H9 (cell line): ENCODE measurements around the gene TSHZ1. TPM values are rescaled to one million over a fixed set of nuclear protein-coding genes. Genes with fewer than 3 reads are reported as not detected.

Experiments
- DNase-seq: peaks from one replicate; pipeline ENCODE4 v3.0.0-alpha.2; 2017
- H2AFZ ChIP-seq: one replicate; pipeline ENCODE4 v1.6.1; 2013; ENCODE audit warnings: mild to moderate bottlenecking, low read length, control low read depth, moderate library complexity
- H2AK5ac ChIP-seq: 2 replicates; pipeline ENCODE4 v1.6.1; 2013; ENCODE audit warnings: low read length, control low read depth, mixed read lengths; ENCODE audit not compliant: insufficient read length
- H2BK120ac ChIP-seq: one replicate; pipeline ENCODE4 v1.6.1; 2013; ENCODE audit warnings: low read depth, mild to moderate bottlenecking, low read length, control low read depth, inconsistent platforms; ENCODE audit not compliant: poor library complexity, severe bottlenecking
- H2BK12ac ChIP-seq: 2 replicates; pipeline ENCODE4 v1.6.1; 2013; ENCODE audit warnings: low read length, control low read depth, mixed read lengths, low read depth; ENCODE audit not compliant: insufficient read length
- H2BK15ac ChIP-seq: 2 replicates; pipeline ENCODE4 v1.6.1; 2013; ENCODE audit warnings: low read depth, low read length, control low read depth
- H2BK20ac ChIP-seq: one replicate; pipeline ENCODE4 v1.6.1; 2013; ENCODE audit warnings: low read depth, mild to moderate bottlenecking, low read length, control low read depth, inconsistent platforms; ENCODE audit not compliant: poor library complexity, severe bottlenecking
- H2BK5ac ChIP-seq: 2 replicates; pipeline ENCODE4 v1.6.1; 2013; ENCODE audit warnings: low read length, control low read depth, mixed read lengths; ENCODE audit not compliant: insufficient read length
- H3K14ac ChIP-seq: 2 replicates; pipeline ENCODE4 v1.6.1; 2013; ENCODE audit warnings: low read length, control low read depth; ENCODE audit not compliant: insufficient read depth
- H3K18ac ChIP-seq: 2 replicates; pipeline ENCODE4 v1.6.1; 2013; ENCODE audit warnings: low read depth, mild to moderate bottlenecking, mixed read lengths, low read length, control low read depth; ENCODE audit not compliant: insufficient read length
- H3K23ac ChIP-seq: 2 replicates; pipeline ENCODE4 v1.6.1; 2013; ENCODE audit warnings: low read length, control low read depth, mixed read lengths, low read depth; ENCODE audit not compliant: insufficient read length
- H3K23me2 ChIP-seq: 2 replicates; pipeline ENCODE4 v1.6.1; 2013; ENCODE audit warnings: low read depth, mild to moderate bottlenecking, mixed read lengths, low read length, control low read depth; ENCODE audit not compliant: insufficient read length, poor library complexity, severe bottlenecking
- H3K27ac ChIP-seq: 2 replicates; pipeline ENCODE4 v1.5.1; 2013; ENCODE audit warnings: low read length, control low read depth, mixed read lengths, low read depth; ENCODE audit not compliant: insufficient read length
- H3K27me3 ChIP-seq: 2 replicates; pipeline ENCODE4 v1.6.1; 2013; ENCODE audit warnings: low read length, control low read depth, inconsistent platforms; ENCODE audit not compliant: insufficient read depth
- H3K4ac ChIP-seq: 2 replicates; pipeline ENCODE4 v1.6.1; 2013; ENCODE audit warnings: low read depth, mild to moderate bottlenecking, control low read depth, inconsistent platforms, low read length, moderate library complexity
- H3K4me1 ChIP-seq: 2 replicates; pipeline ENCODE4 v1.6.1; 2013; ENCODE audit warnings: low read length, control low read depth, inconsistent platforms; ENCODE audit not compliant: insufficient read depth
- H3K4me2 ChIP-seq: 2 replicates; pipeline ENCODE4 v1.6.1; 2013; ENCODE audit warnings: low read length, control low read depth, mixed read lengths; ENCODE audit not compliant: insufficient read length, insufficient read depth
- H3K56ac ChIP-seq: 2 replicates; pipeline ENCODE4 v1.6.1; 2013; ENCODE audit warnings: low read depth, mild to moderate bottlenecking, mixed read lengths, low read length, control low read depth; ENCODE audit not compliant: insufficient read length
- H3K79me1 ChIP-seq: 2 replicates; pipeline ENCODE4 v1.6.1; 2013; ENCODE audit warnings: low read depth, mild to moderate bottlenecking, moderate library complexity, low read length, control low read depth, inconsistent platforms; ENCODE audit not compliant: insufficient read depth, poor library complexity, severe bottlenecking
- H3K79me2 ChIP-seq: 2 replicates; pipeline ENCODE4 v1.6.1; 2013; ENCODE audit warnings: low read length, control low read depth, inconsistent platforms; ENCODE audit not compliant: insufficient read depth
- H3K9ac ChIP-seq: 2 replicates; pipeline ENCODE4 v1.6.1; 2013; ENCODE audit warnings: low read length, control low read depth, mixed read lengths; ENCODE audit not compliant: insufficient read length; ENCODE audit errors: extremely low read depth
- H3K9me3 ChIP-seq: one replicate; pipeline ENCODE4 v1.6.1; 2013; ENCODE audit warnings: low read depth, low read length, inconsistent platforms; ENCODE audit not compliant: control insufficient read depth
- H3T11ph ChIP-seq: one replicate; pipeline ENCODE4 v1.6.1; 2013; ENCODE audit warnings: mild to moderate bottlenecking, low read length, control low read depth, inconsistent platforms
- H4K20me1 ChIP-seq: one replicate; pipeline ENCODE4 v1.6.1; 2013; ENCODE audit not compliant: control insufficient read depth, insufficient read length, insufficient read depth
- H4K5ac ChIP-seq: 2 replicates; pipeline ENCODE4 v1.6.1; 2013; ENCODE audit warnings: low read depth, mild to moderate bottlenecking, mixed read lengths, low read length, control low read depth; ENCODE audit not compliant: insufficient read length
- H4K8ac ChIP-seq: replicated peaks from 2 replicates; pipeline ENCODE4 v1.6.1; 2013; ENCODE audit warnings: low read length, control low read depth, mixed read lengths, low read depth; ENCODE audit not compliant: insufficient read length
- H4K91ac ChIP-seq: 2 replicates; pipeline ENCODE4 v1.6.1; 2013; ENCODE audit warnings: low read depth, mild to moderate bottlenecking, moderate library complexity, mixed read lengths, low read length, control low read depth; ENCODE audit not compliant: insufficient read length
- H3K27ac Mint-ChIP-seq, 3 experiments: 2 replicates in 2 of 3; 3 replicates in 1 of 3; pipeline ENCODE4 v1.8.0; 2020 to 2021; ENCODE audit warnings: mixed read lengths in 3 of 3, mild to moderate bottlenecking in 1 of 3, moderate library complexity in 1 of 3
- H3K27me3 Mint-ChIP-seq: 2 replicates; pipeline ENCODE4 v1.8.0; 2021; ENCODE audit warnings: low read depth, mild to moderate bottlenecking, moderate library complexity, mixed read lengths
- H3K36me3 Mint-ChIP-seq, 3 experiments: 2 replicates in 2 of 3; 3 replicates in 1 of 3; pipeline ENCODE4 v1.8.0; 2020 to 2021; ENCODE audit warnings: low read depth in 3 of 3, mixed read lengths in 3 of 3; ENCODE audit not compliant: insufficient read depth in 1 of 3
- H3K4me1 Mint-ChIP-seq, 2 experiments: 2 replicates each; pipeline ENCODE4 v1.8.0; 2020; ENCODE audit warnings: mixed read lengths in 2 of 2
- H3K4me3 Mint-ChIP-seq, 2 experiments: 2 replicates in 1 of 2; 3 replicates in 1 of 2; pipeline ENCODE4 v1.8.0; 2020 to 2021; ENCODE audit warnings: mild to moderate bottlenecking in 2 of 2, mixed read lengths in 2 of 2, moderate library complexity in 1 of 2
- H3K9me3 Mint-ChIP-seq, 2 experiments: 2 replicates in 1 of 2; 3 replicates in 1 of 2; pipeline ENCODE4 v1.8.0; 2020; ENCODE audit warnings: mild to moderate bottlenecking in 2 of 2, mixed read lengths in 2 of 2, moderate library complexity in 1 of 2
- WGBS: extraction: QIAGEN DNeasy Blood & Tissue Kit; methylation state at CpG from one replicate; pipeline ENCODE4 v1.1.7; 2013; ENCODE audit warnings: missing lambda C conversion rate, low lambda C conversion rate, mixed read lengths; ENCODE audit not compliant: insufficient read length; ENCODE audit errors: extremely low coverage; 5-methylcytosine and 5-hydroxymethylcytosine counted together
- total RNA-seq: library from RNA; stranded (reverse); gene quantifications from 2 replicates; pipeline ENCODE4 v1.2.1, GENCODE V29; 2021
- TF ChIP-seq, protein P1 (sequence below): fragments of 200-600 bp; sonication (generic); conservative IDR thresholded peaks from 3 replicates; pipeline ENCODE4 v1.8.0; 2021; ENCODE audit warnings: antibody characterized with exemption, mild to moderate bottlenecking

The TSHZ1 gene
- total RNA-seq, 1 experiment from 2014 or later = 0.15 TPM

DNA sequence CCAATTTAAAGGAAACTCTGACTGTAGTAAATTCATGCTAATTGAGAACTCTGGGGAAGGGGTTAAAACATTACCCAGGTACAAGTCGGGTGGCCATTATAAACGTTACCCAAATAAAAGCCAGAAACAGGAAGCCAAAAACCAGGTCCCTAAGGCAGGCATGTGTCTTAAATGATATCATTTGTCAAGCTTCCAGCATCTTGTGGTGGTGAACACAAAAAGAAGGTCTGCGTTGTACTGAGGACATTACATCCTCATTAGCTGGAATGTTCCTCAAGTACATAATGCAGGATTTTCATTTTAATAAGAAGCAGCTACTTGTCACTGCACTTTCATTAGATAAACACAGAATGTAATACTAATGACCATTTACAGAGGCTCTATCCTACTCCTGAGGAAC, 12.6 kb upstream of the TSHZ1 start:
- TF ChIP-seq, protein P1, sequence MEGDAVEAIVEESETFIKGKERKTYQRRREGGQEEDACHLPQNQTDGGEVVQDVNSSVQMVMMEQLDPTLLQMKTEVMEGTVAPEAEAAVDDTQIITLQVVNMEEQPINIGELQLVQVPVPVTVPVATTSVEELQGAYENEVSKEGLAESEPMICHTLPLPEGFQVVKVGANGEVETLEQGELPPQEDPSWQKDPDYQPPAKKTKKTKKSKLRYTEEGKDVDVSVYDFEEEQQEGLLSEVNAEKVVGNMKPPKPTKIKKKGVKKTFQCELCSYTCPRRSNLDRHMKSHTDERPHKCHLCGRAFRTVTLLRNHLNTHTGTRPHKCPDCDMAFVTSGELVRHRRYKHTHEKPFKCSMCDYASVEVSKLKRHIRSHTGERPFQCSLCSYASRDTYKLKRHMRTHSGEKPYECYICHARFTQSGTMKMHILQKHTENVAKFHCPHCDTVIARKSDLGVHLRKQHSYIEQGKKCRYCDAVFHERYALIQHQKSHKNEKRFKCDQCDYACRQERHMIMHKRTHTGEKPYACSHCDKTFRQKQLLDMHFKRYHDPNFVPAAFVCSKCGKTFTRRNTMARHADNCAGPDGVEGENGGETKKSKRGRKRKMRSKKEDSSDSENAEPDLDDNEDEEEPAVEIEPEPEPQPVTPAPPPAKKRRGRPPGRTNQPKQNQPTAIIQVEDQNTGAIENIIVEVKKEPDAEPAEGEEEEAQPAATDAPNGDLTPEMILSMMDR = no peak
- Mint-ChIP-seq H3K4me1 (no peaks in the 10 kb centered on the region), H3K27me3 (peaks cover 33% of the 10 kb centered on the region), H3K9me3 (no peaks in the 10 kb centered on the region), H3K36me3 (no peaks in the 10 kb centered on the region; a peak in 2 of 7 replicates), H3K4me3 (no peak overlapping the region), H3K27ac (no peak overlapping the region)
- no CpG with 5 or more reads among the region's 3 CpGs for WGBS
- Histone ChIP-seq H2BK12ac (no peak overlapping the region), H3K4me1 (no peaks in the 10 kb centered on the region), H2BK5ac (no peak overlapping the region), H4K5ac (no peak overlapping the region), H3K4ac (no peak overlapping the region), H4K91ac (no peak overlapping the region), H2BK120ac (no peak overlapping the region), H4K8ac (no peak overlapping the region), H2BK20ac (no peak overlapping the region), H2AFZ (no peak overlapping the region), H2AK5ac (no peak overlapping the region), H3K27me3 (no peaks in the 10 kb centered on the region; the same call in 1 of the 2 replicates), H3K23ac (no peak overlapping the region), H3K27ac (no peak overlapping the region), H3K9me3 (no peaks in the 10 kb centered on the region), H3K9ac (no peak overlapping the region), H3K56ac (no peak overlapping the region), H3T11ph (no peak overlapping the region), H2BK15ac (no peak overlapping the region), H4K20me1 (no peaks in the 10 kb centered on the region), H3K14ac (no peak overlapping the region), H3K79me2 (no peaks in the 10 kb centered on the region), H3K18ac (no peak overlapping the region), H3K79me1 (no peaks in the 10 kb centered on the region), H3K23me2 (no peaks in the 10 kb centered on the region), H3K4me2 (no peak overlapping the region)
- no peak for DNase-seq
